GM12891 (cell line): Measurements from ENCODE around the gene CAMK1.

ENCODE experiments used
- DNase-seq: peaks from one replicate; pipeline ENCODE4 v3.0.0; 2011; ENCODE audit warnings: low spot score; ENCODE audit not compliant: insufficient read length
- FAIRE-seq: peaks from 2 replicates; lab custom pipeline; 2011; peaks lifted over from hg19 to GRCh38; lab: Jason Lieb, UNC
- PAX5 ChIP-seq: IDR thresholded peaks from 2 replicates; pipeline ENCODE4 v1.6.1; 2011; ENCODE audit warnings: low read length, moderate library complexity, mild to moderate bottlenecking; ENCODE audit not compliant: insufficient read depth, severe bottlenecking
- POLR2A ChIP-seq: IDR thresholded peaks from 2 replicates; pipeline ENCODE4 v1.6.1; 2011; ENCODE audit warnings: low read depth, low read length, control low read depth
- POLR2AphosphoS5 ChIP-seq: IDR thresholded peaks from 2 replicates; pipeline ENCODE4 v1.6.1; 2011; ENCODE audit warnings: low read depth, low read length, control low read depth
- POU2F2 ChIP-seq: IDR thresholded peaks from 2 replicates; pipeline ENCODE4 v1.6.1; 2011; ENCODE audit warnings: low read depth, mild to moderate bottlenecking, control low read depth, low read length, moderate library complexity
- SPI1 ChIP-seq: IDR thresholded peaks from 2 replicates; pipeline ENCODE4 v1.6.1; 2011; ENCODE audit warnings: low read depth, low read length, control low read depth
- TAF1 ChIP-seq: IDR thresholded peaks from 2 replicates; pipeline ENCODE4 v1.6.1; 2011; ENCODE audit warnings: low read depth, low read length, control low read depth

CAMK1 gene

DNA sequence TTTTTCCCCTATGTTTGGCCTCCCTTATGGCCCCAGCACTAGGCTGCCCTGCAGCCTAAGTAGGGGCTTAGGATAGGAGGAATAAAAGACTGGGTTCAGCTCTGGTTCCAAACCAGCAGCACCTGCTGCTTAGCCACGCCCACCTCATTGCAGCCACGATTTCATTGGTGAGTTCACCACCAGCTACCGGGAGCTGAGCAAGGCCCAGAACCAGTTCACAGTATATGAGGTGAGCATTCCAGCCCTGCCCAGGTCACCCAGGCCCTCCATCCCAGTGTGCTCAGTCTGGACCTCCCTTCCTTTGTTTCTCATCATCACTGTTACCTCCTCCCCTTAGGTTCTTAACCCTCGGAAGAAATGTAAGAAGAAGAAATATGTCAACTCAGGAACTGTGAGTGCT is 54.6 kb downstream of the CAMK1 start:
- DNase-seq (no peak), FAIRE-seq (no peak)
- TF ChIP-seq TAF1 = no peak
- no peak for TF ChIP-seq POLR2AphosphoS5
- no peak for TF ChIP-seq POLR2A
- no peak for TF ChIP-seq PAX5
- TF ChIP-seq SPI1 = no peak
- TF ChIP-seq POU2F2 = no peak

GRCh38 chr3:9713142-9713541 is 56.6 kb downstream of the CAMK1 start:
- DNase-seq = no peak
- FAIRE-seq = no peak

GRCh38 chr3:9712415-9712814 is 57.3 kb downstream of the CAMK1 start:
- DNase-seq = no peak
- FAIRE-seq = no peak
- TF ChIP-seq SPI1 (no peak), PAX5 (no peak), POLR2AphosphoS5 (no peak), POLR2A (no peak), POU2F2 (no peak), TAF1 (no peak)

More at GRCh38 chr3:9713142-9713541, 56.6 kb downstream of the CAMK1 start:
- TF ChIP-seq SPI1 (no peak), POLR2AphosphoS5 (no peak), POLR2A (no peak), TAF1 (no peak), PAX5 (no peak), POU2F2 (no peak)

DNA sequence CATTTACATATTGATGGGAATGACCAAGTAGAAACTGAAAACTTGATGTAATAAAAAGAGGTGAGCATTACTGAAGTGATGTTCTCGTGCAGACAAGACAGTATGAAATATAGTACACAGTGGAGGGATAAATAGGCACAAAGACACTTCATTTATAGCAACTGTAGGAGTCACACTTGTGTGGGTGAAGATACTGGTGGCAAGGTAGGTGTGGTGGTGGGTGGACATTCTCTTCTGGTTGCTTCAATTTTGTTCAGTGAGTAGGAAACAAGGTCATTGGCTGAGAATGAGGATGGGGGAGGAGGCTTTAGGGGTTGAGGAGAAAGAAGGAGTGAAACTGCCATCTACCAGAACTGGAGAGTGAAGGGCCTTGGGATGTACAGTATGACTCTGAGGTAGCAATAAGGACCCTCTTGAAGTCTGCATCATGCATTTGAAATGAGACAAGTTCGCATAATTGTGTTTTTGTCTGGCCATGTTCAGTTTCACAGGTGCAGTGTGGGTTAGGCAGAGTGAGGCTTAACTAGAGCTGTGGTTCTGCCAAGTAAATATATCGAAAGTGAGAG is 59.5 kb downstream of the CAMK1 start:
- TF ChIP-seq PAX5 = no peak
- TF ChIP-seq SPI1 = no peak
- FAIRE-seq (peak; percentile 5), DNase-seq (no peak)
